B cell (primary cell): Measurements from ENCODE around the gene NWD2.

Experiments
- CTCF ChIP-seq: fragments of 200-600 bp; IDR thresholded peaks from one replicate; pipeline ENCODE4 v1.8.0; 2022; ENCODE audit warnings: antibody characterized with exemption, mild to moderate bottlenecking
- EZH2 ChIP-seq: IDR thresholded peaks from 2 replicates; pipeline ENCODE4 v1.6.1; 2012; ENCODE audit warnings: borderline replicate concordance, low read depth, mild to moderate bottlenecking, moderate library complexity, low read length; ENCODE audit not compliant: insufficient read depth, poor library complexity, severe bottlenecking

DNA sequence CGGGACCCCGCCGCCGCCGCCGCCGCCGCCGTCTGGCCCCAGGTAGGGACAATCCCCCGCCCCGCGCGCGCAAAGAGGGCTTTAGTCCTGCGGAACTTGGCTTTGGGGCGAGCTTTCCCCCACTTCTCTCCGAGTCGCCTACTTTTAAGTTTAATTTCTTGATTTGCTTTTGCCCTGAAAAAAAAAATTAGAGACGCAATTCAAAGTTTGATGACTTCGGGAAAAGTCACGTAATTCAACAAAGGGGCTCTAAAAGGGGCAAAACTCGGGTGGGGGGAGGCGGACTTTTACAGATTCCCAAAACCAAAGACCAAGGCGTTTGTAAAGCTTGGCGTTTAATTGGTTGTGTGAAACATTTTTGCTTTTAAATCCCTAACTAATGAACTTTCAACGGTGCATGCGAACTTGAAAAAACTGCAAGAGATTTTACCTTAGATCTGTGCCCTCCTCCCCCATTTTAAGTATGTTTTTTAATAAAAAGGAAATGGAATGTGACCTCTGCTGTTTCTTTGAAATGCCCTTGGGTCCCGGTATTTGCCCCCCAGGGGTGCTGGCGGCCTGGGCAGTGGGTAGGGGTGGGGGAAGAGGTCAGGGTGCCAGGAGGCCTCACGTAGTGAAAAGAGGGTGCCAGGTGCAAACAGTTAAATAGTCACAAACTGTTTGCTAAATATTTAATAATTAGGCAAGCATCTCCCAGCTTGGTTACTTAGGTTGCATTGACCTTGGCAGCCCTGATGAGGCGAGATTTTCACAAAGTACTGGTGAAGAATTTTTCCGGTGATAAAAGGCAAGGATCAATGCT, 209.7 kb downstream of the NWD2 start:
- no peak for TF ChIP-seq EZH2
- TF ChIP-seq CTCF: no peak
